Measurements from ENCODE around the gene FNIP1. TPM values are rescaled to one million over a fixed set of nuclear protein-coding genes. Genes with fewer than 3 reads are reported as not detected.

FNIP1 gene
- polyA plus RNA-seq, 1 donor from 2014 or later: 18.1 TPM

- Histone ChIP-seq H3K9me3 (ENCODE audit: low read length) (no peaks in the 10 kb centered on the region), H3K9me2 (ENCODE audit: insufficient read depth, low read length) (no peaks in the 10 kb centered on the region), H3K79me2 (replicated peaks; ENCODE audit: insufficient read depth, low read length) (no peaks in the 10 kb centered on the region), H3K4me3 (ENCODE audit: low read length) (no peak overlapping the region), H3K27me3 (ENCODE audit: insufficient read depth, low read depth, low read length) (no peaks in the 10 kb centered on the region), H2AFZ (ENCODE audit: low read depth, low read length) (no peak overlapping the region), H3F3A (ENCODE audit: insufficient read depth, low read length, poor library complexity, severe bottlenecking) (no peaks in the 10 kb centered on the region), H3K36me3 (ENCODE audit: insufficient read depth, low read length) (no peaks in the 10 kb centered on the region), H3K27ac (ENCODE audit: low read length) (no peak overlapping the region), H3K9ac (ENCODE audit: low read length) (no peak overlapping the region), H4K20me1 (ENCODE audit: insufficient read depth) (no peaks in the 10 kb centered on the region), H3K4me2 (ENCODE audit: low read length) (no peak overlapping the region)
- TF ChIP-seq MXI1 (conservative IDR thresholded peaks at IDR 0.05; ENCODE audit: poor library complexity, severe bottlenecking): no peak
- TF ChIP-seq EP300 (conservative IDR thresholded peaks at IDR 0.05; ENCODE audit: poor library complexity, severe bottlenecking): no peak
- no peak for TF ChIP-seq CTCF (IDR thresholded peaks at IDR 0.05; ENCODE audit: poor library complexity, severe bottlenecking)
- no peak for TF ChIP-seq REST (IDR thresholded peaks at IDR 0.05; ENCODE audit: borderline replicate concordance)
- no peak for TF ChIP-seq TAF1 (IDR thresholded peaks at IDR 0.05; ENCODE audit: low read depth)
- TF ChIP-seq RAD21 (conservative IDR thresholded peaks at IDR 0.05): no peak
- TF ChIP-seq SMC3 (conservative IDR thresholded peaks at IDR 0.05; ENCODE audit: poor library complexity): no peak
- TF ChIP-seq POLR2AphosphoS5 (IDR thresholded peaks at IDR 0.05): no peak
- no peak for TF ChIP-seq EZH2 (IDR thresholded peaks at IDR 0.05; ENCODE audit: borderline replicate concordance, insufficient read depth, low read length, poor library complexity, severe bottlenecking)
These were observed 49.4 kb downstream of the FNIP1 start for GRCh38 chr5:131747180-131748105.

- Histone ChIP-seq H3K27ac (ENCODE audit: low read length) (no peak overlapping the region), H4K20me1 (ENCODE audit: insufficient read depth) (no peaks in the 10 kb centered on the region), H3K4me3 (ENCODE audit: low read length) (no peak overlapping the region), H3K79me2 (replicated peaks; ENCODE audit: insufficient read depth, low read length) (no peaks in the 10 kb centered on the region), H3K9me3 (ENCODE audit: low read length) (no peaks in the 10 kb centered on the region), H3K27me3 (ENCODE audit: insufficient read depth, low read depth, low read length) (no peaks in the 10 kb centered on the region), H3K4me2 (ENCODE audit: low read length) (no peak overlapping the region), H3K9ac (ENCODE audit: low read length) (no peak overlapping the region), H3K9me2 (ENCODE audit: insufficient read depth, low read length) (no peaks in the 10 kb centered on the region), H2AFZ (ENCODE audit: low read depth, low read length) (no peak overlapping the region), H3K36me3 (ENCODE audit: insufficient read depth, low read length) (peaks cover 8% of the 10 kb centered on the region), H3F3A (ENCODE audit: insufficient read depth, low read length, poor library complexity, severe bottlenecking) (no peaks in the 10 kb centered on the region)
- TF ChIP-seq CTCF (IDR thresholded peaks at IDR 0.05; ENCODE audit: poor library complexity, severe bottlenecking) (no peak), RAD21 (conservative IDR thresholded peaks at IDR 0.05) (no peak)
These were observed 50.4 kb downstream of the FNIP1 start for GRCh38 chr5:131746423-131746822.

Data from neural cell (in vitro differentiated cells).